Measurements from ENCODE around the gene TMEM164.

Gene TMEM164

GRCh38 chrX:110038900-110039299, 36.0 kb downstream of the TMEM164 start:
- H4K20me1 ChIP-seq (ENCODE audit: insufficient read depth, low read length): no peaks in the 10 kb centered on the region
- no peak overlapping the region for H3K27ac ChIP-seq (ENCODE audit: low read length)
- no peak overlapping the region for H3K4me2 ChIP-seq (ENCODE audit: low read depth, low read length)
- H3K79me2 ChIP-seq (ENCODE audit: low read length): peaks cover 40% of the 10 kb centered on the region
- no peak for DNase-seq
- H3K36me3 ChIP-seq (replicated peaks; ENCODE audit: insufficient read depth, low read length): no peaks in the 10 kb centered on the region
- no peak overlapping the region for H2AFZ ChIP-seq (ENCODE audit: low read length)
- no peaks in the 10 kb centered on the region for H3F3A ChIP-seq (ENCODE audit: insufficient read depth, low read length)
- TF ChIP-seq EZH2phosphoT487 (IDR thresholded peaks at IDR 0.05; ENCODE audit: low read length) (no peak), CTCF (IDR thresholded peaks at IDR 0.05; ENCODE audit: low read length) (no peak), EZH2 (optimal IDR thresholded peaks at IDR 0.05; ENCODE audit: low read depth, low read length) (no peak)
- H3K4me1 ChIP-seq (ENCODE audit: low read length): peaks cover 20% of the 10 kb centered on the region
- H3K9me3 ChIP-seq (replicated peaks; ENCODE audit: insufficient read depth, low read length): no peaks in the 10 kb centered on the region
- no peaks in the 10 kb centered on the region for H3K9me2 ChIP-seq (replicated peaks; ENCODE audit: insufficient read depth, low read length)
- no peak overlapping the region for H3K9ac ChIP-seq (ENCODE audit: low read length)
- H3K4me3 ChIP-seq (ENCODE audit: low read length): no peak overlapping the region
- H3K27me3 ChIP-seq (replicated peaks; ENCODE audit: insufficient read depth, low read length): no peaks in the 10 kb centered on the region

GRCh38 chrX:110041980-110042379, 39.1 kb downstream of the TMEM164 start:
- Histone ChIP-seq H3K4me1 (ENCODE audit: low read length) (peaks cover 18% of the 10 kb centered on the region), H3K36me3 (replicated peaks; ENCODE audit: insufficient read depth, low read length) (no peaks in the 10 kb centered on the region), H3K9ac (ENCODE audit: low read length) (no peak overlapping the region), H3K9me3 (replicated peaks; ENCODE audit: insufficient read depth, low read length) (no peaks in the 10 kb centered on the region), H3F3A (ENCODE audit: insufficient read depth, low read length) (no peaks in the 10 kb centered on the region), H3K4me3 (ENCODE audit: low read length) (no peak overlapping the region), H2AFZ (ENCODE audit: low read length) (no peak overlapping the region), H3K9me2 (replicated peaks; ENCODE audit: insufficient read depth, low read length) (no peaks in the 10 kb centered on the region), H3K4me2 (ENCODE audit: low read depth, low read length) (no peak overlapping the region), H3K79me2 (ENCODE audit: low read length) (peaks cover 45% of the 10 kb centered on the region), H3K27me3 (replicated peaks; ENCODE audit: insufficient read depth, low read length) (no peaks in the 10 kb centered on the region), H4K20me1 (ENCODE audit: insufficient read depth, low read length) (no peaks in the 10 kb centered on the region), H3K27ac (ENCODE audit: low read length) (no peak overlapping the region)
- no peak for TF ChIP-seq CTCF (IDR thresholded peaks at IDR 0.05; ENCODE audit: low read length)
- TF ChIP-seq EZH2 (optimal IDR thresholded peaks at IDR 0.05; ENCODE audit: low read depth, low read length): no peak
- no peak for TF ChIP-seq EZH2phosphoT487 (IDR thresholded peaks at IDR 0.05; ENCODE audit: low read length)
- no peak for DNase-seq

GRCh38 chrX:110042496-110042895, 39.6 kb downstream of the TMEM164 start:
- Histone ChIP-seq H3K4me2 (ENCODE audit: low read depth, low read length) (peak overlapping the region; percentile 14; the same call in 1 of the 2 replicates), H2AFZ (ENCODE audit: low read length) (no peak overlapping the region), H3K9me3 (replicated peaks; ENCODE audit: insufficient read depth, low read length) (no peaks in the 10 kb centered on the region), H3K79me2 (ENCODE audit: low read length) (peaks cover 39% of the 10 kb centered on the region), H3K4me1 (ENCODE audit: low read length) (peaks cover 18% of the 10 kb centered on the region), H3K4me3 (ENCODE audit: low read length) (no peak overlapping the region), H3K9ac (ENCODE audit: low read length) (no peak overlapping the region), H3K36me3 (replicated peaks; ENCODE audit: insufficient read depth, low read length) (no peaks in the 10 kb centered on the region), H3K27ac (ENCODE audit: low read length) (no peak overlapping the region), H3K9me2 (replicated peaks; ENCODE audit: insufficient read depth, low read length) (no peaks in the 10 kb centered on the region), H3F3A (ENCODE audit: insufficient read depth, low read length) (no peaks in the 10 kb centered on the region), H4K20me1 (ENCODE audit: insufficient read depth, low read length) (no peaks in the 10 kb centered on the region), H3K27me3 (replicated peaks; ENCODE audit: insufficient read depth, low read length) (no peaks in the 10 kb centered on the region)
- DNase-seq: no peak
- no peak for TF ChIP-seq EZH2 (optimal IDR thresholded peaks at IDR 0.05; ENCODE audit: low read depth, low read length)
- no peak for TF ChIP-seq CTCF (IDR thresholded peaks at IDR 0.05; ENCODE audit: low read length)
- no peak for TF ChIP-seq EZH2phosphoT487 (IDR thresholded peaks at IDR 0.05; ENCODE audit: low read length)

Measured in MM.1S (cell line).